ENCODE measurements around the gene PTPRN2.

DNA sequence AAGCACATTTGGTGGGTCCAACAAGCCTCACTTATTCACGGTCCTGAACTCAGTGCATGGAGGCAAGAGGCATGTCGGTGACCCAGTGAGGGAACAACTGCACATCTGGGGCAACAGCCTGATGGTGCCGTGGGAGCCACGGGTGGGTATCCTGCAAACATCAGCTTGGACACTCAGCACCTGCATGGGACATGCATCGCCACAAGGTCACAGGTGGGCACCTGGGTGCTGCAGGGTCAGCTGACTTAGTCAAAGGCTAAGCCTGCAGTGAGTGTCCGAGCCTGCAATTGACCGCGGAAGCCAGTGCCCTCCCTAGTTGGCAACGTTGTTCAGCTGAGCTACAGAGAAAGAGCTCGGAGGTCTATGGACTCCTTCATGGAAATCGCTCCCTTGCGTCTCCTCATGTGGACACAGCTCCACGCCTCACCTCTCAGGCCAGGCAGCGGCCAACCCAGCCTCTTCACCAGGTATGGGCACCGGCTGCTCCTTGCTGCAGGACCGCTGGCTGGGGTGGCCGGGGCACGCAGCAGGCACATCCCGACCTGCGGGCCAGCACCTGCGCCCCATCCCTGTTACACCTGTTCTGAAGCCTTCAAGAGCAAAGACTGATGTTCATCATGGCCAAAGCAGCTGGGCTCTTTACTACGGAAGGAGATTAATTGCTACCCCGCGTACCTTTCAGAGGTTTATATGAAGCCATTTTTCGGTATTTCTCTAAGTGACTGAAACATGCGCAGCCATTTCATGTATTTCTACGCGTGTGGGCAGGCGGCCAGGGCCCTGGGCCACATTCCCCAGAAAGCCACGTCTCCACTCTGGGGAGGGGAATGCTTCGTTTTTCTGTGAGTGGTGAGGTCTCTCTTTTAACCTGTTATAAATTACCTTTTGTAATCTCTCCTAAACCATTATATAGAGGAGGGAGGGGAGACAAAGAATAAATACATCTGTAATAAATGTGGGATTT lies 870.1 kb downstream of the PTPRN2 start:
- TF ChIP-seq, protein P1, sequence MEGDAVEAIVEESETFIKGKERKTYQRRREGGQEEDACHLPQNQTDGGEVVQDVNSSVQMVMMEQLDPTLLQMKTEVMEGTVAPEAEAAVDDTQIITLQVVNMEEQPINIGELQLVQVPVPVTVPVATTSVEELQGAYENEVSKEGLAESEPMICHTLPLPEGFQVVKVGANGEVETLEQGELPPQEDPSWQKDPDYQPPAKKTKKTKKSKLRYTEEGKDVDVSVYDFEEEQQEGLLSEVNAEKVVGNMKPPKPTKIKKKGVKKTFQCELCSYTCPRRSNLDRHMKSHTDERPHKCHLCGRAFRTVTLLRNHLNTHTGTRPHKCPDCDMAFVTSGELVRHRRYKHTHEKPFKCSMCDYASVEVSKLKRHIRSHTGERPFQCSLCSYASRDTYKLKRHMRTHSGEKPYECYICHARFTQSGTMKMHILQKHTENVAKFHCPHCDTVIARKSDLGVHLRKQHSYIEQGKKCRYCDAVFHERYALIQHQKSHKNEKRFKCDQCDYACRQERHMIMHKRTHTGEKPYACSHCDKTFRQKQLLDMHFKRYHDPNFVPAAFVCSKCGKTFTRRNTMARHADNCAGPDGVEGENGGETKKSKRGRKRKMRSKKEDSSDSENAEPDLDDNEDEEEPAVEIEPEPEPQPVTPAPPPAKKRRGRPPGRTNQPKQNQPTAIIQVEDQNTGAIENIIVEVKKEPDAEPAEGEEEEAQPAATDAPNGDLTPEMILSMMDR (IDR thresholded peaks at IDR 0.05): no peak
- TF ChIP-seq POLR2A (IDR thresholded peaks at IDR 0.05): no peak
